SK-N-MC (cell line): ENCODE data around the gene ERBB4.

Experiments
- EZH2 ChIP-seq: fragments of 200-600 bp; sonication (generic); IDR thresholded peaks from one replicate; pipeline ENCODE4 v1.6.1; 2017; ENCODE audit warnings: antibody characterized with exemption
- POLR2AphosphoS5 ChIP-seq: IDR thresholded peaks from 2 replicates; pipeline ENCODE4 v1.6.1; 2012; ENCODE audit warnings: mild to moderate bottlenecking, low read depth, low read length, borderline replicate concordance

DNA sequence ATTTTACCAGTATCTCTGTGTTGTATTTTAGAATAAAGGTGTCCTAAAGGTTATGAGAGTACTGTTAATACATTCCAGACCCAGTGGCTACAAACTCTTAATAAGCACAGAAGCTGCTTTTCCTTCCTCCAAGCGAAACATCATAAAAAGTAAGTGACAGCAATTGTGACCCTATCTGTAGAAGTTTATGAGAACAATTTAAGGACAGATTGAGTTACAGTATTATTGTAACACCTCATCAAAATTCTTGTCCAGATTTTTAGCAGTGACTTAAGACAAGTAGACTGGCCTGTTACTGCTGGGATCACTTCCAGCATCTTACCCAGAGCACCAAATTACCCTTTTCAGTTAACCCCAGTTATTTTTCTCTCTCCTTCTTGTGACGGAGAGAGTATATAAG lies 154.6 kb downstream of the ERBB4 start:
- TF ChIP-seq EZH2, result no peak
- no peak for TF ChIP-seq POLR2AphosphoS5
